Peyer's patch (tissue), 4 donors: Measurements from ENCODE around the gene G0S2.

Experiments
- CTCF ChIP-seq, 6 experiments: fragments of 450-650 bp in 4 of 6; fragments of 200-600 bp in 2 of 6; sonication (generic) in 1 of 6; IDR thresholded peaks; one replicate each; pipeline ENCODE4 v1.5.1; 2017 to 2019; ENCODE audit warnings: antibody characterized with exemption in 6 of 6, mild to moderate bottlenecking in 3 of 6, moderate library complexity in 1 of 6
- POLR2A ChIP-seq, 2 donors: fragments of 450-650 bp; IDR thresholded peaks; one replicate each; pipeline ENCODE4 v1.5.1; 2017; ENCODE audit warnings: antibody characterized with exemption in 2 of 2, mild to moderate bottlenecking in 2 of 2, moderate library complexity in 2 of 2

- TF ChIP-seq CTCF (IDR thresholded peaks at IDR 0.05) (no peak), POLR2A (IDR thresholded peaks at IDR 0.05) (no peak)
These were observed 48.0 kb upstream of the G0S2 start for GRCh38 chr1:209627027-209627731.
